CD4-positive, alpha-beta T cell treated with Interferon gamma for 1 hour (primary cell): ENCODE results near the gene AIPL1.
A peak's percentile ranks its signal among the peaks of the same experiment; 100 is the strongest.

Experiments
- DNase-seq: peaks from one replicate; pipeline ENCODE4 v3.0.0-alpha.2; 2020

AIPL1 gene

DNA sequence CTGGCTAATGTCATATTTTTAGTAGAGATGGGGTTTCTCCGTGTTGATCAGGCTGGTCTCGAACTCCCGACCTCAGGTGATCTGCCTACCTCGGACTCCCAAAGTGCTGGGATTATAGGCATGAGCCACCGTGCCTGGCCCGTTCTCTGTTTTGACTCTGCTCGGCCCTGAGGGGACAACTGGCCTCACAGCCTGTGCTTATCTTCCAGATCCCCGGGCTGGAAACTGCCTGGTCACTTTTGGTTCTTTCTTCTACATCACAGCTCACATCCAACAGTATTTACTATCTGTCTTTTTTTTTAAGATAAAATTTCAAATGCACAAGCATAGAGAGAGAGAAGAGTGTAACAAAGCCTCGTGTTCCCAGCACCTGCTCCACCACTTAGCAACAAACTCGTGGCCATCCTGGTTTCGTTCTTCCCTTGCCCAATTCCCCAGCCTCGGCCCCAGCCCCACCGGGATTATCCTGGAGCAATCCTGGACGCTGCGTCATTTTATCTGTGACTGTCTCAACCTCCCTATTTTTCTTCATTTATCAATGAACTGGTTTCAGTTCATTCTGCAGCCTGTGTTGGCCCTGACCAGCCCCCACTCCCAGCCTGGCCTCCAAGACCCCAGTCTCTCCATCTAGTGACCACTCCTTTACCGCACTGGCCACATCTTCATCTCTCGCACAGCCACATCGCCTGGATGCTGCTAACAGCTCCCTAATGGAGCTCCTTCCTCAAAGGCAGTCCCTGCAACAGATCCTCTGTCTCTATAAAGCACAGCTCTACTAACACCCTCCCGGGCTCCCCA, 30.5 kb upstream of the AIPL1 start:
- no peak for DNase-seq

DNA sequence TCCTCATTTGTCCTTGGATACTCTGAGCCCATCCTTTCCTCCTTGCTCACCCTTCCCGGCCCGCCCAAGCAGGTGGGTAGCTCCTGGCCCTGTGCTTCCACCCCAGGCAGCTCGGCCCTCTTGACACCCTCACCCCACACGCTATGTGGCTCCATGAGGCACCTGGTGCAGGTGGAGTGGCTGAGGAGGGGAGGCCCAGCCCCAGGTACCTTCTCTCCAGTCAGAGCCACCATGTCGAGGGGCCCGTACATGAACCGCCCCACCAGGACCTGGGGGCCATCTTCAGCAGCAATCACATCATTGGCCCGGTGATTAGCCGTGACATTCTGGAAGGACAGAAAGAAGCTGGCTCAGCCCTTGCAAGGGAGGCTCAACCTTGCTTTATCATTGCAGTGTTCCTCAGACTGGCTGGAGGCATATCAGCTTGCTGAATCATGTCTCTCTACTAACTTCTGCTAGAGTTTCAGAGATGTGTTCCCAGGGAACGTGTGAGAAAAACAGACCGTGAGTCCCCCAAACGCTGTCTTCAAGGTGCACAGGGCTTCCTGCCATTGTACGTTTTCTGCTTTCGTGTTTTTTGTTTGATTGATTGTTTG, 29.6 kb upstream of the AIPL1 start:
- DNase-seq = no peak

DNA sequence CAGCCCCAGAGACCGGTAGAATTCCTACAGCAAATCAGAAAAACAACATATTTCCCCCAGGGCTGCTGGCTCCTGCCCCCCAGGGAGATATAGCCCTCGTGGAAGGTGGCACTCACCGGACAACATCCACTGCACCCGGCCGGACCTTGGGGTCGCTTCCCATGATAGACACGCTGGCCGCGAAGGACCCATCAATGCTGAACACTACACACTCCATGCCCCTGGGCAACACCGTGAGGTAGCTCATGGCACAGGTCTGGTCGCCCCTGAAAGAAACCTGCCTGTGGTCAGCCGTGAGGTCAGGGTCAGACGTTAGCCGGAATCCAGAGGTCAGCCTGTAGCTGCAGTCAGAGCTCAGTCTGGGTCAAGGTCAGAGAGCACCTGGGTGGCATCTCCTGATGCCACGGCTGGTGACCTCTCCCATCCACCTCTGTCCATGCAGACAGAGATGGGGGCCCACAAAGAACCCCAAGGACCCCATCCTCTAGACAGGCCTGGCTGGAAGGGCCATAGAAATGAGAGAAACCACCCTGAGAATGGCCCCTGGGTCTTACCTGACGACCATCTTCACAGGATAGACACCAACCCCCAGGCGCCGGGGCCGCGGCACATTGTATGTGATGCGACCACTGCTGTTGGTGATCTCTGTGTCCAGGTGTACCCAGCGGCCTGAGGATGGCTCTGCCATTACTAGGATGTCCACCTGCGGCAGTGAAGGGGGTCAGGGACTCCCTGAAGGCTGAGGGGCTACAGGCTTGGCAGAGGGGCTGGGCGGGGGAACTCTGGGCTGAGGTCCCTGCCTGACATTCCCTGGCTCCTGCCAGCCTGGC, 28.9 kb upstream of the AIPL1 start:
- DNase-seq = no peak

DNA sequence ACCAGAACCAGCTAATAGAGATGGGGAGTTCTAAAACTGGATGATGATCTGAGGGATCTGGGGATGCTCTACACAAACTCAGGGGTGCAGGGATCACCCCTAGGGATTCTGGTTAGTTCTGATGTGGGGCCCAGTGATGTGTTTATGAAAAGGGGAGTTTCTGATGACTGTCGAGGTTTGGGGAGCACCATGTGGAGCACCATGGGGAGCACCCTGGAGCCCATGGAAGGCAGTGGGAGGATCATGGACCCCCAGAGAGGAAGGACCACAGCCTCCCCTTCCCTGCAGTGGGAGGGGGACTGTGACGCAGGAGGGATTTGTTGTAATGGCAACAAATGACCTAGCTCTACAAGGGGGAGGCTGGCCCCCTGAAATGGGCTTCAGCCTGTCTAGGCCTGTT, 27.8 kb upstream of the AIPL1 start:
- no peak for DNase-seq

DNA sequence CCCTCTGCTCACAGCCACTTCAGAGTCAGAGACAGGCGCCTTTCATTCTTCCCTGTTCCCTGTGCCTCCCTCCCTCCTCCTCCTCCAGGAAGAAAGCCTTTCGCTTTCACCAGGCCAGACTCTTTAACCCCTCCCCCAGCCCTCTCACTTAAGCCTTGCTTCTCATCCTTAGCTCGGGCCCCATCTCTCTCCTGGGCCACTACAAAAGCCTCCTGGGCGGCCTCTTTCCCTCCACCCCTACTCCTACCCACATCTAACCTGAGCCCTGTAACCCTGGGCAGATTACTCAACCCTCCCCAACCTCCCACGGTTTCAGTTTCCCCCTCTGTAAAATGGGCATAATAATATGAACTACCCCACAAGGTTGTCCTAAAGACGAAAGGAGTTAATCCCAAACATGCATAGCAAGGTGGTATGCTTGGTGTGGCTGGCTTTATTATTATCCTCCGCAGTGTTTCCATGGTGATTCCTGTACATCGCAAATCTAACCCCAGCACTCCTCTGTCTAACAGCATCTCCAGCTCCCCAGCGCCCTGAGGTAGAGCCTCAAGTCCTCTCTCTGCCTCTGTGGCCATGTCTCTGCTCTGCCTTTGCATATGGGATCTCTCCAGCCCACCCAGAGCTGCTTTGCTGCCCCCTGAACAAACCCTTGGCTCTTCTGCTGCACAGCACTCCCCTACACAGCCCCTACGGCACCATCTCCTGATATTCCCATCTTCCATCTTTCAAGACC, 27.0 kb upstream of the AIPL1 start:
- DNase-seq = no peak

DNA sequence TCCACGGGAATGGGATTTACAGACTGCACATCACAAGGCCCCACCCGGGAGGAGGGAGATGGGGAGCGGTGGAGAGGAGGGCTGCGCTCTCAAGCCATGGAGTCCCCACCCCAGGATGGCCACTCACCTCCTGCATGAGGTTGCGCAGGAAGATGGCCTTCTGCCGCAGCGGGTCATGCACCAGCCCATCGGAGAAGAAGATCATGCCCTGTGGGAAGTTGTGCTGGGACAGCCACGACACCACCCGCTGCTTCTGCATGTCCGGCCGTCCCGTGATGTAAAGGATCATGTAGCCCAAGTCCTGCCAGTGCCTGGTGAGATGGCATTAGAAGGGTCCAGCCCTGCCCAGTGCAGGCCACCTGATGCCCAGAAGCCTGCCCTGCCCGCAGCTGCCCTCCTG, 26.3 kb upstream of the AIPL1 start:
- DNase-seq = no peak

DNA sequence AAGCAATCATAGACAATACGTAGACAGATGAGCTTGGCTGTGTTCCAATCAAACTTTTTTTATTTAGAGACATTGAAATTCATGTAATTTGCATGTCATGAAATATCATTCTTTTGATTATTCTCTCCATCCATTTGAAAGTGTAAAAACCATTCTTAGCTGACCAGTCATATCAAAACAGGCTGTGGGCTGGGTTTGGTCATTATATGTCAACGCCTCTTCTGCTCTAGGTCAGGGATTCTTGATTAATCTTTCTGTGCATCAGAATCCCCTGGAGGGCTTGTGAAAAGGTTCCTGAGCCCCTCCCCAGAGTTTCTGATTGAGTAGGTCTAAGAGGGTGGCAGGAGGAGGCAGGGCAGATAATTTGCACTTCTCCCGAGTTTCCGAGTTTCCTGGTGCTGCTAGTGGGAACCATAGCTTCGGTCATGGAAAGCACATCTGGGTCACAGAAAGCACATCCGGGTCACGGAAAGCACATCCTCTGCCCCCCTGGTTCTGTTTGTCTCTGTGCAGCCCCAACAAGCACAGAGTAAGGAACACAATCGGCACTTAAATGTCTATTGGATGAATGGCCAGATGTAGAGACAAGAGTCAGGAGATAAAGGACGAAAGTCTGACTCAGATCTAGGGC, 25.7 kb upstream of the AIPL1 start:
- no peak for DNase-seq

DNA sequence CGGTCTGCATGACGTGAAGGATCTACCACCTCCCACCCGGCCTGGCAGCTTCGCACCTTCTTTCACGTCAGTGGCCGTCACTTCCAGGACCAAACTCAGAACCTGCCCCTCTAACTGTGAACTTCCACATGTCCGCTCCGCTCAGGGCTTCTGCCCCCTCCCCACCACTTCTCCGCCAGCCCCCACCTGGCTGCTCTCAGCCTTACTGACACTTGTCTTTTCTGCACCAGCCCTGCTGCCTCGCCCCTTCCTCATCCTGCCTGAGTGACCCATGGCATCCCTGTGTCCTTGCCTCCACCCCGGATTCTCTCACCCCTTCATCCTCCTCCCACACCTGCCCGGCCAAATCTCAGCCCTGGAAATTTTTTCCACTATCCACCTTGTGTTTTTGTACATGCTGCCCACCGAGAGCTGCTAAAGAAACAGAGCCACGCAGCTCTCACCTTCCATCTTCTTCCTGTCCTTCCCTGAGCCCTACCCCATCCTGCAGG, 23.6 kb upstream of the AIPL1 start:
- no peak for DNase-seq

DNA sequence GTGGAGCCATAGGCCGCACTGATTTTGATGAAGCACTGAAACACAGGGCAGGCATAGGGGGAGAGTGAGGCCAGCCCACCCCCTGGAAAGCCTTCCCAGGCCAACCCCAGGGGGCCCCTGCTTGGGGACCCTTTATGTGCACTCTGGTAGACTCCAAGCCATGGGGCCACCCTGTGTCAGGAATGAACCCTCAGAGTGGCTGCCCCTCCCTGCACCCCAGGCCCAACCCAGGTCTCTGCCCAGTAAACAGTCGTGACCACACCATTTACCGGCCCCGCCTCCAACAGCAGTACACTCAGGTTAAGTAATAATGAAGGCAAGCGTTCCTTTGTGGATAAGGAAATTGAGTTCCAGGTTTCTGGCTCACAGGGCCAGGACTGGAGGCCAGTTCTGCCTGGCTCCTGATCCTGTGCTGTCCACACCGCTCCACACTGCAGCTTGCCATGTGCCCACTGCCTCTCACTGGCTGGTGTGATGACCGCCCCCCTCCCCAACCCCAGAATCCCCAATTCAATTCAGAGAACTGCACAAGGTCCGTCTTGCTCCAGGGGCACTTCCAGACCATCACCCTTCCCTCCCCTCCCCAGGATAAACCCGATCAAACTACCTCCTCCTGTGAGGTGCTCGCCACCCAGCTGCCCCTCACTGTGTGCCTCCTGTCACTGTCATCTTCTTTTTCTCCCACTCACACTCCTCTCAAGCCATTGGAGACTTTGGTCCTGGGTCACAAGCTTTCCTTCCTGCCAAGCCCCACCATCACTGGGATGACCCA, 23.0 kb upstream of the AIPL1 start:
- no peak for DNase-seq

DNA sequence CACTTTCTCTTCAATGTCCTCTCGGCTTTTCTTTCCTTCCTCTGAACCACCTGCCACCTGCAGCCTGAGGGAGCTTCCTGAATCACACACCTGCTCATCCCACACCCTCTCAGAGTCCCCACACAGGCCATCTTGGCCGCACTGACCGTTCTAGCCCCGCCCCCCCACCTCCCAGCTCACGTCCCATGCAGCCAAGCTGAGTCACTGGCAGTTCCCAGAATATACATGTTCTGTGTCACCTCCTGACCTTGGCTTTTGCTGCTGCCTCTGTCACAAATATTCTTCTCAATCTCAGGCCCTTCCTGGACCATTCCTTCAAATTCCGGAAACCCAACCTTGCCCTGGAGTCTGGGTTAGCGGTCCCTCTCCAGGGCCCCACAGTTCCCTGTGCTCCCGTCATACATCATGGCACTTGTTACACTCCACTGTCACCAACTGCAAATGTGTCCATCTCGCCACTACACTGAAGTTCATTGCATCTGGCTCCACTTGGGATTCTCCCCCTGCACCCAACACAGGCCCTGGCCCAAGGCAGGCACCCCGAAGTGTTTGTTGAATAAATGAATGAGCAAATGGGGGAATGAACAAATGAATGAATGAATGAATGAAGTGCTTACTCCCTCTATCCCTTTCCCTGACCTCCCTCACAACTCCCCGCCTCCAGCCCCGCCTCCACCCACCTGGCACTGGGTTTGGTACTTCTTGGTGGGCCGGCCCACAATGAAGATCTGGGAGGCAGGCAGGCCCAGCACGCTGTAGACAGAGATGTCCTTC, 22.2 kb upstream of the AIPL1 start:
- DNase-seq = no peak

DNA sequence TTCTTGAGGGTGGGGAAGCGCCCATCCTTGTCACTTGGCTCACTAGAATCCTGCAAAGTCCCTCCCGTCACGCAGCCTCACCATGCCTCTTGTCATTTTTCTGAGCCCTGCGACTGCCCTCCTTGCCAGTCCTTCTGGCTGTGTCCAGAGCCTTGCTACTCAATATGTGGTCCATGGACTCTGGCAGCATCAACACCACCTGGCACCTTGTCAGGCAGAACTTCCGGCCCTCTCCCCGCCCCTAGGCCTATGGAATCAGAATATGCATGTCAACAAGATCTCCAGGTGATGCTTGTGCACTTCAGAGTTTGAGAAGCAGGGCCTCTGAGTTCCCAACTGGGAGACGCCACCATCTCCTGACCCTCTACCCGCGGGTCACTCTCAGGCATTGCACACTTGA, 21.4 kb upstream of the AIPL1 start:
- no peak for DNase-seq

DNA sequence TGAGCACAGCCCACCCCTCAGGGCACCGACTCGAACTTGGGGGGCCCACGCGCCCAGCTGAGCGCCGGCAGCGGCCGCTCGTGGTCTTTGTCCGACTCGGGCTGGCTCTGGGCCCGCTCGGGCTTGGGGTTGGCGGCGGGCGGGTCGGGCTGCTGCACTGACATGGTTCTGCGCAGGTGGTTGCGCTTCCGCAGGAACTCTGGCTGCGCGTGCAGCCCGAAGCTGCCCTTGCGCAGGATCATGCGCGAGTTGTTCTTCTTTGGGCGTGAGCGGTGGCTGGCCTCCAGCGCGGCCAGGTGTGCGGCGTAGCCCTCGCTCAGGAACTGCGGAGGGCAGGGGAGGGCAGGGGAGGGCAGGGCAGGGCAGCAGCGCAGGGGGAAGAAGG, 20.4 kb upstream of the AIPL1 start:
- peak; percentile 67 for DNase-seq

DNA sequence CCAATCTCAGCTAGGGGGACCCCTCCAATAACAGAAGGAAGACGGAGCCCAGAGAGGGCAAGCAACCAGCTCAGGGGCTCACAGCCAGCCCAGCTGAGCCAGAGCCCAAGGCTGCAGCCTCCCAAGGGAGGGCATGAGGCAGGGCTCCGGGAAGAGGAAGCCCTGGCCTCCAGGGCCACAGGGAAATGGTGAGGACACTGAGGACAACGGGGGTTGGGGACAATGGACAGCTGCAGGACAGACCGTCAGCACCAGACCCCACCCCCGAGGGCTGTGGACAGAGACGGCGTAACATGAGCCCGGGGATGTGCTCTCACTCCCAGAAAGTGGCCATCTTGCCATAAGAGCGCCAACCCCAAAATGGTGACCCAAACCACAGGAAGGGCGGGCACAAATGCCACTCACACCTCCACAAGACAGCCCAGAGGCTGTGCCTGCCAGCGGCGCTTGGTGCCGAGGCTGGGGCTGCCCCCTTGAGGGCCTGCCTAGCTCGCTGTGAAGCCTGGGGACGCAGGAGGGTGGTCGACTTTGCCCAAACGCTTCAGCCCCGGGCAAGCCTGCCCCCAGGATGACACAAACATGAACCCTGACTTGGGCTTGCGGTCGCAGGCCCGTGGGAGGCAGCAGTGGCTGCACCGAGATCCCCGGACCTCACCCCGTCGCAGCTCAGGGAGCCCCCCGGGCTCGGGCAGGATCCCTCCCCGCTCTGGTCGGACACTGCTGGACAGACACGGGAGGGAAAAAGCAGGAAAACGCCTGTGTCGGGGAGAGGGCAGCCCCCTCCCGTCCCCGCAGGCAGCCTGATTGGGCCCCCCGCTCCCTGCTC, 19.8 kb upstream of the AIPL1 start:
- DNase-seq = no peak

DNA sequence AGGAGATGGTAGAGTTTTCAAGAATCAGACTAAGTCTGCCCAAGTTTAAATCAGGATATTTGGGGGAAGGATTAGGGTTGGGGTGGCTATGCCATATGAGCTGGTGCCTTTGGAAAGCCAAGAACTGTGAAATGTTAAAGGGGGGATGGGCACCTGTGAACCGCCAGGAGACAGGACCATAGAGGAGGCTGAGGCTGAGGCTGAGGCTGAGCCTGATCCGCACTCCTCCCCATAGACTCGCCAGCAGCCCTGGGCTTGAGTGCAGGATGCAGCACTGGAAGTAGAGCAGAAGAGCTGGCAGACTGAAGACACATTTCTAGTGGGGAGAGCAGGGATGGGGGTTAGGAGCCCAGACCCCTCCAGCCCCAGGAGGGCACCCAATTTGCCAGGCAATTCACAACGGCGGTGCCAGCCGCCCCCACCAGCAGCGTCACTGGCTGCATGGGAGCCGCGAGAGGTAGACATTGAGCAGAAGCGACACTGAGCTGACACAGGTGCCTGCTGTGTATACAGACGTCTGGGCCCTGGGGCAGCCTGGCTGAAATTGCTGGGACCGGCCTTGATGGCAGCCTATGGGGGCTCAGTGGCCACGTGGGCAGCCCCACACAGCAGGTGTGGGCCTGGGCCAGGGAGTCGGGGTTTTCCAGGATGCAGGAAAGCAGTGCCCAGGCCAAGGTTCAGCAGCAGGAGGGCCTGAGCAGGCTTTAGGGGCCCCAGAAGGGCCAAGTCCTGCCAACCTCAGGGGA, 18.5 kb upstream of the AIPL1 start:
- DNase-seq = no peak

DNA sequence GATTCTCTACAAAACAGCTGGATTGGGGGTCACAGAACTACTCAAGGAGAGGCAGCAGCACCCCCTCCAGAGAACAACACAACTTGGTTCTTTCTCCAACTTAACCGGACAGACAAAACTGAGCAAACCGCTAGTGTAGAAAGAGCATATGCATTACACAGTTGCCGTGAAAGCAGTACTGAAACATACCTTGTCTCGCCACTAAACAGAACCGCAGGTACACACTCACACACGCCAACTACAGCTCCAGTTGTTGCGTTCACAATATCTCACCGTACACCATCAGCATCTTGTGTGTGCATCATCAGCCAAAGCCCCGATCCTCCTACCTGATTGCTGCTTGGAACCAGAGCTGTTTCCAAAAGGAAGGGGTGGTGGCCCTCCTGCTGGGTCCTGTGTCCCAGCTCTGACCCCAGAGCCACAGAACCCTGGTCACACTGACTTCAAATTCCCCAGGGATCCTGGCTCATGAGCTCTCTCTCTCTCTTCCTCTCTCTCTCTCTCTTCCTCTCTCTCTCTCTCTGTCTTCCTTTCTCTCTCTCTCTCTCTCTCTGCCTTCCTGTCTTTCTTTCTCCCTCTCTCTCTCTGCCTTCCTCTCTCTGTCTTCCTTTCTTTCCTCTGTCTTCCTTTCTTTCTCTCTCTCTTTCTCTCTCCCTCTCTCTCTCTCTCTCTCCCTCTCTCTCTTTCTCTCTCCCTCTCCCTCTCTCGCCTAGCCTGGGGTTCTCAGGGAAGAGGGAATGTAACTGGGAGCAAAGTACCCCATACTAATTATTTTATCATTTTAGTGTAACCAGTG, 17.7 kb upstream of the AIPL1 start:
- no peak for DNase-seq

DNA sequence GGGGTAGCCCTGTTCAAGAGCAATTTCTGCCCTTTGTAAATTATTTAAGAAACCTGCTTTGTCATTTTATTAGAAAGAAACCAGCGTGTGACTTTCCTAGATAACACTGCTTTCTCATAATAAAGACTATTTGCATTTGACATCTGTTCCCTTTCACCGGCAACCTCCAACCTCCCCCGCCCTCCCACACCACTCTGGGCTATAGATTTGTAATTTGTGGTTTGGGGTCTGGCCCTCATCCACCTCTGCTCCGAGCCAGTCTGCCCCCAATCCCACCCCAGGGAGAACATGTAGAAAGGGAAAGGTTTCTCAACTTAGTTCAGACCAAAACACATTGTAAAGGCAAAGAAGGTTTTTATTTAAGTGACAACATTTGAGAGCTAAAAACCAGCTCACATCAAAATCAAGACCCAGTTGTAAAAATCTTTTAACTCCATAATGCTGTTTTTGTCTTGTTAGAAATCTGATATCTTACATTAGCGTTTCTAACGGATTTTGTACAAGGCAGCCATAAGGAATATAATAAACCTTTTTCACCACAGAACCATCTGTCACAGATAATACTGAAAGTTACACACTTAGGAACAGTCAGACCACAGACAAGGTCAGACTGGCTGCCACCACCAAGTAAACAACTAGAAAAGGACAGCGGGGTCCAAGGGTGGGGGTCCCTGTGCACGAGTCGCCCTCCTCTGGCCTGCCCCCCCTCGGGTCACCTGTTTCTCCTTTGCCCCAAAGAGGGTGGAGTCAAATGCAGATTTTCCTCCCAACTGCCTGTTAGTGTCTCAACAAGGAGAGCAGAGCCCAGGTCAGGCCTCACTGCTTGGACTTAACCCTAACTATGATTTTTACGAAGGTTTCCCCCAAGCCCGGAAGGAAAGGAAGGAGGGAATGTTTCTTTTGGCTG, 16.3 kb upstream of the AIPL1 start:
- DNase-seq = no peak

DNA sequence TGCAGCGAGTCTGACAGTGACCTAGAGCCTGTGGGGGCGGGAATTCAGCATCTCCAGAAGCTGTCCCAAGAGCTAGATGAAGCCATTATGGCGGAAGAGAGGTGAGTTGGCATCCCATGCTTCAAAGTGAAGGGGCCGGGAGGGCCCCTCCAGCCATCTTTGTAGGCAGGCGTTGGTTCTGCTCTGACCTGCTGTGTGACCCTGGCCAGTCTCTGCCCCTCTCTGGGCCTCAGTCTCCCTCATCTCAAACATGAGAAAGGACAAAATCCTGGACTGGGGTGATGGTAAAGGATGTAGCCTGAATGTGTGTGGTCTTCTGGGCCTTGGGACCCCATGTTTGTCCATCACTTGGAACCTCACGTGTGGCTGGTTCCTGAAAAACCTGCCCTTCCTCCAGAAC, 14.4 kb upstream of the AIPL1 start:
- DNase-seq = no peak
